AG08395 (cell line): ENCODE results near the gene GNAI1.
A peak's percentile ranks its signal among the peaks of the same experiment; 100 is the strongest.

Experiments
- DNase-seq: peaks from one replicate; pipeline ENCODE4 v3.0.0; 2012; ENCODE audit warnings: mixed read lengths, low spot score

GNAI1 gene

GRCh38 chr7:80134536-80135308 lies at the start of gene GNAI1:
GNAI1 (plus strand) TSS chr7:80134831; CDS start chr7:80135161, 330 bp downstream.
- peak; percentile 74 for DNase-seq

DNA sequence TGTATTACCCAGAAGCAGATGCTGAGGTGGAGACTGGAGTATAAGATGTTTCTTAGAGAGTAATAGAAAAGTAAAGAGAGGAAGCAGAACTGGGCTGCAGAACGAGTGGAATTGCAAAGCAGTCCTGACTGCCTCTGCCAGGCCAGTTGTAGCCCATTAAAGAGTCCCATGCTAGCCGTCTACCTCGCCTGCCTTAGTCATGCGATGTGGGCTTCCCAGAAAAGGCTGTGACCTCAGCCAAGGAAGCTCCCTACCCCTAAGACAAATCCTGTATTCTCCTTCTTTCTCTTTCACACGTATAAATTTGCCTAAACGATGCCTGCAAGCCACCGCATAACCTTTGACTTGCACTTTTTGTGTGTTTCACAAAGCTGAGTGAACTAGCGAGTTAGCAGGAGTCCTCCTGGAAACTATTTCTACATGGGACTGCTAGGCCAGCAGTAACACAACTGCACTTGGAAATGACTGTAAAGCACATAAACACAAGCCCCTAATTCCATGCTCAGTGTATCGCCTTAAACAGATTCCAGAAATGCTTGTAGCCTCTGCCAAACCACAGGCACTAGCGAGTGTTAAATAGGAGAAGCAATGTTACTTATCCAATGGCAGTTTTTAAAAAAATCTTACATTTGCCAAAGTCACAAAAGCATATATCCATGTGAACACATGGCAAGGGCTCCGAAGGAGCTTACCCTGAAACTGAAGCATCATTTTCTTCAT lies 47.4 kb upstream of the GNAI1 start:
- peak; percentile 24 for DNase-seq

DNA sequence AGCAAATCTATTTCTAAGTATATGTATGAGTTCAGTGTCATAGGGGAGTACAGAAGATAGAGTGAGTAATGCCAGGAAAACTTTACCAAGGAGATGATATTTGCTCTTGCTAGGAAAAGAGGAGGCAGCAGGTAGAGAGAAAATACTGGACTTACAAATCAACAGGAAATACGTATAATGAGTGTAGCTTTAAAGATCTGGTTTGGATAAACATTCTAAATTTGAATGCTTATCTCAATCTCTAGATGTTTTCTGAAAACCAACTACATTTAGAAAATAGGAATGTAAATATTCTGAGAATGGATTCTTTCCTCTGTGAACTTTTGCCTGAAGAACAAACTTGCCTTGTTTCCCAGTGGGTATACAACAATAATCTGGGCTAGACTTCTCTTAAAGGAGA lies 46.9 kb upstream of the GNAI1 start:
- no peak for DNase-seq

DNA sequence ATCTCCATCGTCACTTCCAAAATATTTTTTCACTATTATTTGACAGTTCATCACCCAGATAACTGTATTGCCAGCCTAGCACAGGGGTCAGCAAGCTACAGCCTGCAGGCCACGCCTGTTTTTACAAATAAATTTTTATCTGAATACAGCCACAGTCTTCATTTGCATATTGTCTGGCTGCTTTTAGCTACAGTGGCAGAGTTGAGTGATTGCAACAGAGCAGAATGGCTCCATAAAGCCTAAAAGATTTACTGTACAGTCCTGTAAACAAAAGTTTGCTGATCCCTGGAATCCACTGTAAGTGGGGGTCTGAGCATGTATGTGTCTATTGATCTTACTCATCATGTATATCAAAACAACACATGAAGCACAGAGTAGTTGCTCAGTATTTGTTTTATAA lies 45.9 kb upstream of the GNAI1 start:
- no peak for DNase-seq

DNA sequence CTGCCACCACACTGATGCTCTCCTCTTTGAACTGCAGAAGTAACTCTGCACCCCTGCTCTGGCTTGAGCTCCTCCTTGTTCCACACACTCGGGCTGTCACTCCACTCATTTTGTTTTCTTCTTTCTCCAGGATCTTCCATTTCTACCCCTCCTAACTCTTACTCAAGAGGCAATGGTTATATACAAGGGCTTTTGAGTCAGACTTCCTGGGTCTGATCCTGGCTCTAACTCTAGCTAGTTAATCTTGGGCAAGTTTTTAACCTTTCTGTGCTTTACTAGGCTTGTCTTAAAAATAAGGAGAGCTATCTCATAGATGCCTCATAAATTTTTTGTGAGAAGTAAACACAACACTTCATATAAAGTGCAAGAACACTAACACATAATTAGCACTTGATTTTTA lies 45.3 kb upstream of the GNAI1 start:
- DNase-seq = no peak

- no peak for DNase-seq
Observed at GRCh38 chr7:80093349-80093748, 41.3 kb upstream of the GNAI1 start.

DNA sequence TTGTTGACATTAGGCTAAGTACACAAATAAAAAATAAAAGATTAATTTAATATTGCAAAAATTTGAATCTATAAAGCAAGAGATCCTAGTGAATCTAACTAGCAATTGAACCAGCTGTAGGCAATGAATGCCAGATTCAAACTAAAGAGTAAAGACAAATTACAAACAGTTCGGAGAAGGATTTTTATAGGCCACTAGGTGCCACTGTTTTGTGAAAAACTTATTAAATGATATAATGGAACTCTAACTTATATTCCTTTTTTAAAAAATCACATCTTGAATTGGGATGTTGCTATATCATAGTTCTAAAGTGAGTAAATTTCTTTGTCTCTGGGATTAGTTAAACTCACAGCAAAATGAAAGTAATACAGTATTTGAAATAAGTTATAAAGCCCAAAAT lies 39.1 kb upstream of the GNAI1 start:
- DNase-seq = peak; percentile 29

DNA sequence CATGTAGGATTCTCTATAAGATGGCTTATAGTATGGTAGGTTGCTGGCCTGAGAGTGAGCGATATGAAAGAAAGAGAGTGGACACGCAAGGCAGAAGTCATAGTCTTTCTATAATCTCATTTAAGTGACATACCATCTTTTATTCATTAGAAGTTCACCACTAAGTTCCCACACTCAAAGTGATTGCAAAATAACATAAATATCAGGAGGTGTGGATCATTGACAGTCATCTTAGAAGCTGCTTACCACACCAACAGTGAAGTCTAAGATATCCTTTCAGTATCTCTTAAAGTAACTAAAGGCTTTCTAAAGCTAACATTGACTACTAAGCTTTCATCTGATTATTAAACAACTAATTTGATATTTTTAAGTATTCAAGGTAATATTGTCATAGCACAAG lies 36.9 kb upstream of the GNAI1 start:
- DNase-seq = no peak

GRCh38 chr7:80098795-80099194 lies 35.8 kb upstream of the GNAI1 start:
- no peak for DNase-seq

DNA sequence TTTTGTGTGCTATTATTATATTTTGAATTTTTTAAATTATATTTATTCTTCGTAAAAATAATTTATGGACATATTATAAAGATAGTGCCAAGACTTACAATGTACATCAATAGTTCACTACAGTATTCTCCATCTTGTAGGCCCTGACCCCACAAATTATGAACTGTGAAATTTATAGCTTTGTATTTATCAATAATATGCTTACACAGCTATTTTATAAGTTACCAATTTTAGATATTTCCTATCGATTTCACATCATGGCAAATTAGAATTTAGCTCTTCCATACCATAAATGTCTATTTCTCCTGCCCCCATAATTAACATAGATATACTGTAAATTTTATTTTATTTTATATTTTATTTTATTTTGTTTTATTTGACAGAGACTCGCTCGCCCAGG lies 34.4 kb upstream of the GNAI1 start:
- no peak for DNase-seq

DNA sequence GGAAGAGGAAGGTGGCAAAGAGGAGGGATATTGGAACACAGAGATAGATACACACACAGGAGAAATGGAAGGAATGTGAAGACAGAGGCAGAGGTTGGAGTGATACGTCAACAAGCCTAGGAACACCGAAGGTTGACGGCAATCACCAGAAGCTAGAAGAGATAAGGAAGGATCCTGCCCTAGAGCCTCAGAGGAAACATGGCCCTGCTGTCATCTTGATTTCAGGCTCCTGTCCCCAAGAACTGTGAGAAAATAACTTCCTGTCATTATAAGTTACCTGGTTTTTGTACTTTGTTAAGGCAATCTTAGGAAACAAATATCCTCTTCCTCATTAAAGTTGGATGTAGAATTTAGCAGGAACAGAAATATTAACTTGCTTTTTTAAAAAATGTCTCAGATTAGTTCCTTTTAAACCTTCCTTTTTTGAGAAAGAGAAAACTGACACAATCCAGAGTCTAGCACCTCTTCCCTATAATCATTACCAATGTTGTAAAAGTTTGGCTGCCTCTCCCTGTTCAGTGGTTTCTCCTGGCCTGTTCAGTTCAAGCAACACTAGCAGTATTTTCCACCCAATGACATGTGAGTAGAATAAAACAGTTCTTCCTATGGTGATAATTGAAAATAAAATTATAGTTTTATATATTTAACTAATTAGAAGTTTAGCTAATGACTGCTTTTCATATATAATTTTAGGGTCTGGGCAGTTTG lies 28.8 kb upstream of the GNAI1 start:
- DNase-seq = no peak

GRCh38 chr7:80106498-80107113 lies 28.0 kb upstream of the GNAI1 start:
- DNase-seq = no peak

DNA sequence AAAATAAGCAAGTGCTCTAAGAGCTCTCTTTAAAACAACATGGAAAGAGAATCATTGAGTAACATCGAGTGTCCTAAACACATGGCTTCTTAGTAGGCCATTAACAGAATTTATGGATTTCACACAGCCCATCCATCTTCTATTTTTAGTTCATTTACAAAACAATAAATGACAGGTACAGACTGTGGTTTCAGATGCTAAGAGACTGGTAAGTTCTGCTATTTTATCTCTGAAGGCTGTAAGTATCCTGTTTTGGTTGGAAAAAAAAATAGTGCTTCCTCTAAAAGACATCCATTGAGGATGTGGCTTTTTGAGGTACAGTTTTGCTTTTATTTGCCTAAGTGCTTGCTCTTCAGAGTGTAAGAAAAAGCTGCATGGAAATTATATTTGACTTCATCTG lies 27.4 kb upstream of the GNAI1 start:
- no peak for DNase-seq

- no peak for DNase-seq
Observed at GRCh38 chr7:80110376-80110775, 24.3 kb upstream of the GNAI1 start.

- DNase-seq = no peak
Observed at GRCh38 chr7:80114159-80114558, 20.5 kb upstream of the GNAI1 start.

DNA sequence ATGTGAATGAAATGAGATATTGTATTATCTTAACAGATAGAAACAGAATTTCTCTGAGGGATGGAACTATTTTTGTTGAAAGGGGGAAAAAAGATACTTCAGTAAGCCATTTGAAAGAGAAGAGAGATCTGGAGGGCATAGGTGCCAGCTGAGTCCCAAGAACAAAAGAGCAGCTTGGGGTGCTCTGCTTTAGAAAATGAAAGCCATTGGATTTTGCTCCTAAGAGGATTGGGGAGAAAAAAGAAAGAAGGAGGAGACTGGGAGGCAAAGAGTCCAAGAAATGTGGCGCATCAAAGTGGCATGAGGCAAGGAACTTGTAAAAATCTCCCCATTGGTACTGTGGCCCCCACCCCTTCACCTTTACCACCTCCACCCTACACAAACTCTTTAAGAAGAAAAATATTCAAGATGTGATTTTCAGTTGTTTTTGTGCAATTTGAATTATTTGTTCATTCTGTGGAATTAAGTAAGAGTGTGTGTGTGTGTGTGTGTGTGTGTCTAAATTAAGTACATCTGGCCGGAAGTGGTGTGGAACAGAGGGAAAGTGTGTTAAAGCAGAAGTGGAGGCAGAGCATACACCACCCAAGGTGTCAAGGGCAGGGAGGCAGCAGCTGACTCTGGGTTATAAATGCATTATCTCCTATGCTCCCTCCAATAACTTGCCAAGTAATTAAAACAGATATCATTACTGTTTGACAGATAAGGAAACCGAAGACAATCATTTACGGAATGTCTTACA lies 9.9 kb upstream of the GNAI1 start:
- no peak for DNase-seq

DNA sequence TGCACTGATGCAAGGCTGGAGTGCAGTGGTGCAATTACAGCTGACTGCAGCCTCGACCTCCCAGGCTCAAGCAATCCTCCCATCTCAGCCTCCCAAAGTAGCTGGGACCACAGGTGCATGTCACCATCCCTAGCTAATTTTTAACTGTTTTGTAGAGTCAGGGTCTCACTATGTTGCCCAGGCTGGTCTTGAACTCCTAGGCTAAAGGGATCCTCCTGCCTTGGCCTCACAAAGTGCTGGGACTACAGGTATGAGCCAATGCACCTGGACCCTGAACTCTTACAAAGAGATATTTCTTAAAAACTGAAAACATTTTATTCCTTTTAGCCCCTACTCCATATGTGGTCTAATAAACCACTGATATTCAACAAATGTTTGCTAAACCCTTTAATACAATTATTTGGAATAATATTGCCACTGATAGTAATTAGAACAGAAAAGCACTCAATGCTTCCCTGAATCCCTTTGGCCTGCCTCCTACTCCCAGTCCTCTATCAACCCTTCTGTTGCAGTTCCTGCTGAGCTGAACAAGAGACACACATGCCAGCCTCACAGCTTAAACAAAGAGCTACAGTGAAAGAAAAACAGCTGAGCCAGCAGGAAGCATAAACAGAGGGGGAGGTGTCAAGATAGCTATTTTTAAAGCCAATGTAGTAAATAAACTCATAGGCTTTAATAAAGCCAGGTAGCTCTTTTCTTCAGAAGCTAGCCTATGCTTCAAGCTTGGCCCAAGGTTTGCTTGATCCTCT lies 7.0 kb upstream of the GNAI1 start:
- no peak for DNase-seq

DNA sequence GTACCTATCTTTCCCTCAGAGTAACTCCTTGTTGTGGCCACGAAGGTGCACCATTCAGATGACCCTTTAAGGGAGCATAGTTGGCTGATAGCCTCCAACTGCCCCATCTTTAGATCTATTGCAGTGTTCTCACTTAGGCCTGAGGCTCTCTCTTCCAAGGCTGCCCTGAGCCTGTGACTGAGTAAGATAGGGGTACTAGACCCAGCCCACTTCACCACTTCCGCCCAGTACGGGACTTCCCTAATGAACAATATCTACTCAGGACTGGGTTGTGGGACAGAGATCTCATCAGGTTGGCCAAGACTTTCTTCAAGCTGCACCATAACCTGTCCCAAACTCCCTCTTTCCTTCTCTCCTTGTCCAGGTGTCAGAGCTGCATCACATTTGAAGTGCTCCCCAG lies 5.7 kb upstream of the GNAI1 start:
- DNase-seq = no peak

- no peak for DNase-seq
Observed at GRCh38 chr7:80129785-80130184, 4.8 kb upstream of the GNAI1 start.

- DNase-seq = no peak
Observed at GRCh38 chr7:80131675-80132435, 2.8 kb upstream of the GNAI1 start.
